22Rv1 (cell line): ENCODE measurements around the gene NRXN3.

ENCODE experiments used
- ZFX ChIP-seq: fragments of 450-650 bp; IDR thresholded peaks from 2 replicates; pipeline ENCODE4 v1.6.1; 2017; ENCODE audit warnings: antibody characterized with exemption, borderline replicate concordance
- TF ChIP-seq, protein P1 (sequence below): fragments of 450-650 bp; IDR thresholded peaks from 2 replicates; pipeline ENCODE4 v1.5.1; 2017; ENCODE audit warnings: mild to moderate bottlenecking

DNA sequence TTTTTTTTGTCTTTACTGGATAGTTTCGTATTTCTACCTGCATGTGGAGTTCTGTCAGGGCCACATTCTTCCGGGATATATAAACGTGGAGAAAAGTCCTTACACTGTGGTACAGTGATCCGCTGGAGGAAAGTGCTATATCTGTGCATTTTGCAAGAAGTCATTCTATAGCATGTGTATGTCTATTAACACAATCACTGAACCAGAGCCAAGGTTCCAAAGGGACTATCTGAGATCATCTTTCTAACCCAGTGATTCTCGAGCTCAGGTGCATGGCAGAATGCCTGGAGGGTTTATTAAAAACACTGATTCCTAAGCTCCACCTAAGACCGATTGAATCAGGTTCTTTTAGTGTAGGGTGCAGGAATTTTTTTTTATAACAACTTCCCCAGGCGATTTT, 354.0 kb downstream of the NRXN3 start:
- TF ChIP-seq, protein P1, sequence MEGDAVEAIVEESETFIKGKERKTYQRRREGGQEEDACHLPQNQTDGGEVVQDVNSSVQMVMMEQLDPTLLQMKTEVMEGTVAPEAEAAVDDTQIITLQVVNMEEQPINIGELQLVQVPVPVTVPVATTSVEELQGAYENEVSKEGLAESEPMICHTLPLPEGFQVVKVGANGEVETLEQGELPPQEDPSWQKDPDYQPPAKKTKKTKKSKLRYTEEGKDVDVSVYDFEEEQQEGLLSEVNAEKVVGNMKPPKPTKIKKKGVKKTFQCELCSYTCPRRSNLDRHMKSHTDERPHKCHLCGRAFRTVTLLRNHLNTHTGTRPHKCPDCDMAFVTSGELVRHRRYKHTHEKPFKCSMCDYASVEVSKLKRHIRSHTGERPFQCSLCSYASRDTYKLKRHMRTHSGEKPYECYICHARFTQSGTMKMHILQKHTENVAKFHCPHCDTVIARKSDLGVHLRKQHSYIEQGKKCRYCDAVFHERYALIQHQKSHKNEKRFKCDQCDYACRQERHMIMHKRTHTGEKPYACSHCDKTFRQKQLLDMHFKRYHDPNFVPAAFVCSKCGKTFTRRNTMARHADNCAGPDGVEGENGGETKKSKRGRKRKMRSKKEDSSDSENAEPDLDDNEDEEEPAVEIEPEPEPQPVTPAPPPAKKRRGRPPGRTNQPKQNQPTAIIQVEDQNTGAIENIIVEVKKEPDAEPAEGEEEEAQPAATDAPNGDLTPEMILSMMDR = no peak
- no peak for TF ChIP-seq ZFX
